CD14-positive monocyte (primary cell): ENCODE results near the gene C1orf146. TPM values are rescaled to one million over a fixed set of nuclear protein-coding genes. Genes with fewer than 3 reads are reported as not detected.

Experiments
- DNase-seq, 3 donors: peaks; one replicate each; pipeline ENCODE4 v3.0.0-alpha.2; 2011 to 2022
- H2AFZ ChIP-seq: 2 replicates; pipeline ENCODE4 v1.6.0; 2012; ENCODE audit warnings: mild to moderate bottlenecking, low read depth, low read length, inconsistent platforms; ENCODE audit not compliant: insufficient read depth, poor library complexity, severe bottlenecking
- H3K27ac ChIP-seq, 2 donors: 1 replicate in 1 of 2; 2 replicates in 1 of 2; pipeline ENCODE4 v1.5.1; 2012 to 2013; ENCODE audit warnings: low read length in 2 of 2, control low read depth in 1 of 2, inconsistent platforms in 1 of 2, low read depth in 1 of 2, mild to moderate bottlenecking in 1 of 2
- H3K27me3 ChIP-seq, 2 donors: one replicate each; pipeline versions ENCODE4 v1.6.0 to v1.6.1; 2011 to 2013; ENCODE audit warnings: low read length in 2 of 2; ENCODE audit not compliant: control insufficient read depth in 2 of 2, insufficient read depth in 2 of 2
- H3K36me3 ChIP-seq, 2 donors: replicated peaks in 1 of 2; 1 replicate in 1 of 2; 2 replicates in 1 of 2; pipeline versions ENCODE4 v1.5.1 to v1.6.1; 2012 to 2013; ENCODE audit warnings: low read length in 2 of 2, control low read depth in 1 of 2, inconsistent platforms in 1 of 2, mild to moderate bottlenecking in 1 of 2; ENCODE audit not compliant: insufficient read depth in 2 of 2, control insufficient read depth in 1 of 2
- H3K4me1 ChIP-seq, 2 donors: 1 replicate in 1 of 2; 2 replicates in 1 of 2; pipeline versions ENCODE4 v1.5.1 to v1.6.1; 2012 to 2013; ENCODE audit warnings: low read length in 2 of 2, control low read depth in 1 of 2, inconsistent platforms in 1 of 2, mild to moderate bottlenecking in 1 of 2, moderate library complexity in 1 of 2; ENCODE audit not compliant: insufficient read depth in 2 of 2, control insufficient read depth in 1 of 2
- H3K4me2 ChIP-seq: replicated peaks from 2 replicates; pipeline ENCODE3; 2012; ENCODE audit warnings: low read length, moderate library complexity, mild to moderate bottlenecking; ENCODE audit not compliant: poor library complexity, severe bottlenecking; ENCODE audit errors: extremely low read depth
- H3K4me3 ChIP-seq, 3 experiments: fragments of 200-600 bp in 1 of 3; sonication (generic) in 1 of 3; replicated peaks in 1 of 3; 1 replicate in 2 of 3; 2 replicates in 1 of 3; pipeline ENCODE4 v1.5.1; 2011 to 2013; ENCODE audit warnings: low read length in 3 of 3, mild to moderate bottlenecking in 3 of 3, control low read depth in 2 of 3, low read depth in 2 of 3, inconsistent platforms in 1 of 3, moderate library complexity in 1 of 3
- H3K79me2 ChIP-seq: 2 replicates; pipeline ENCODE4 v1.6.0; 2012; ENCODE audit warnings: mild to moderate bottlenecking, control low read depth, inconsistent platforms, low read length, moderate library complexity; ENCODE audit not compliant: insufficient read depth
- H3K9ac ChIP-seq: 2 replicates; pipeline ENCODE4 v1.6.0; 2017; ENCODE audit warnings: low read length, mild to moderate bottlenecking; ENCODE audit not compliant: insufficient read depth, poor library complexity, severe bottlenecking
- H3K9me3 ChIP-seq, 2 donors: replicated peaks in 1 of 2; 1 replicate in 1 of 2; 2 replicates in 1 of 2; pipeline versions ENCODE4 v1.5.1 to v1.6.1; 2012 to 2013; ENCODE audit warnings: low read length in 2 of 2, control low read depth in 1 of 2; ENCODE audit not compliant: control insufficient read depth in 1 of 2, insufficient read depth in 1 of 2
- H4K20me1 ChIP-seq: 2 replicates; pipeline ENCODE4 v1.6.0; 2012; ENCODE audit warnings: mild to moderate bottlenecking, low read length, control low read depth, moderate library complexity; ENCODE audit not compliant: insufficient read depth
- H3K27ac Mint-ChIP-seq, 7 donors: one replicate each; pipeline ENCODE4 v1.8.0; 2020; ENCODE audit warnings: mild to moderate bottlenecking in 7 of 7, mixed read lengths in 7 of 7, moderate library complexity in 6 of 7, inconsistent platforms in 2 of 7
- H3K27me3 Mint-ChIP-seq, 3 donors: one replicate each; pipeline ENCODE4 v1.8.0; 2021 to 2022; ENCODE audit warnings: low read depth in 3 of 3, mild to moderate bottlenecking in 3 of 3, mixed read lengths in 3 of 3, moderate library complexity in 3 of 3, inconsistent platforms in 1 of 3
- H3K36me3 Mint-ChIP-seq, 2 donors: one replicate each; pipeline ENCODE4 v1.8.0; 2020; ENCODE audit warnings: mixed read lengths in 2 of 2, inconsistent platforms in 1 of 2, mild to moderate bottlenecking in 1 of 2
- H3K4me1 Mint-ChIP-seq: one replicate; pipeline ENCODE4 v1.8.0; 2020; ENCODE audit warnings: mild to moderate bottlenecking, mixed read lengths
- H3K4me3 Mint-ChIP-seq, 2 donors: one replicate each; pipeline ENCODE4 v1.8.0; 2020; ENCODE audit warnings: mild to moderate bottlenecking in 2 of 2, mixed read lengths in 2 of 2, moderate library complexity in 1 of 2
- H3K9me3 Mint-ChIP-seq, 7 donors: one replicate each; pipeline ENCODE4 v1.8.0; 2020 to 2022; ENCODE audit warnings: mixed read lengths in 7 of 7, mild to moderate bottlenecking in 6 of 7, moderate library complexity in 6 of 7, inconsistent platforms in 2 of 7
- WGBS: methylation state at CpG from one replicate; pipeline ENCODE4 v1.1.5; 2013; ENCODE audit warnings: missing lambda C conversion rate; ENCODE audit not compliant: insufficient coverage; 5-methylcytosine and 5-hydroxymethylcytosine counted together
- intact Hi-C, 2 donors: fragments of 100-400 bp; cut with micrococcal nuclease; formaldehyde crosslinking; loops; one replicate each; pipeline versions ENCODE4 v1.15.0 to v1.15.1; 2023
- polyA plus RNA-seq, 3 donors: library from polyadenylated mRNA; depleted of rRNA in 1 of 3; unstranded in 2 of 3; stranded (reverse) in 1 of 3; fragments of 300-500 nt in 2 of 3; fragments of >200 nt in 1 of 3; fragmentation: Illumina TruSeq in 2 of 3; gene quantifications; 1 replicate in 2 of 3; 2 replicates in 1 of 3; pipeline ENCODE4 v1.2.3, GENCODE V29; 2012 to 2021
- TF ChIP-seq, protein P1 (sequence below): fragments of 200-600 bp; IDR thresholded peaks from one replicate; pipeline ENCODE4 v1.8.0; 2022; ENCODE audit warnings: antibody characterized with exemption, mild to moderate bottlenecking

Gene C1orf146
- polyA plus RNA-seq, 3 donors = not detected

DNA sequence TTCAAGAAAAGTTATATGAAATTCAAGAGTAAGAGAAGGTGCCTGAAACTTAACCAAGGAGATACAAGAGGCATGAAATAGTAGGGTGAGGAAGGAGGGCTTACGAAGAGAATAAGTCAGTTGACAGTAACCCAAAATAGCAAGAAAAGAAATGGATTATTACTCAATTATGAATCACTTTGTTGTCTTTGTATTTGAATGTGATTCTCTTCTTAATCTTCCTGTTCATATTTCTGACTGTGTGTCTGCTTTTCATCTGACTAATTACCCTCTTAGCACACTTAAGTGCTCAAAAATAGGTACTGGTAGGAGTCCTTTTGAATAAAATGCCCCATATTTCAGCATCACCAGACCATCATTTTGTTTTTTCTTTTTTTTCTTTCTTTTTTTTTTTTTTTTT, 41.6 kb downstream of the C1orf146 start:
- H3K4me3 ChIP-seq = no peak overlapping the region
- WGBS = no CpG with 5 or more reads among the region's 1 CpG
- Mint-ChIP-seq H3K4me3 (no peak overlapping the region), H3K27me3 (no peaks in the 10 kb centered on the region), H3K36me3 (peaks cover 77 to 91% of the 10 kb centered on the region in 2 donors), H3K9me3 (peaks cover 11 to 25% (median 16%) of the 10 kb centered on the region in 7 donors), H3K27ac (no peak overlapping the region), H3K4me1 (no peaks in the 10 kb centered on the region)
- H3K27me3 ChIP-seq = no peaks in the 10 kb centered on the region
- intact Hi-C loops = no loop called here
- TF ChIP-seq, protein P1, sequence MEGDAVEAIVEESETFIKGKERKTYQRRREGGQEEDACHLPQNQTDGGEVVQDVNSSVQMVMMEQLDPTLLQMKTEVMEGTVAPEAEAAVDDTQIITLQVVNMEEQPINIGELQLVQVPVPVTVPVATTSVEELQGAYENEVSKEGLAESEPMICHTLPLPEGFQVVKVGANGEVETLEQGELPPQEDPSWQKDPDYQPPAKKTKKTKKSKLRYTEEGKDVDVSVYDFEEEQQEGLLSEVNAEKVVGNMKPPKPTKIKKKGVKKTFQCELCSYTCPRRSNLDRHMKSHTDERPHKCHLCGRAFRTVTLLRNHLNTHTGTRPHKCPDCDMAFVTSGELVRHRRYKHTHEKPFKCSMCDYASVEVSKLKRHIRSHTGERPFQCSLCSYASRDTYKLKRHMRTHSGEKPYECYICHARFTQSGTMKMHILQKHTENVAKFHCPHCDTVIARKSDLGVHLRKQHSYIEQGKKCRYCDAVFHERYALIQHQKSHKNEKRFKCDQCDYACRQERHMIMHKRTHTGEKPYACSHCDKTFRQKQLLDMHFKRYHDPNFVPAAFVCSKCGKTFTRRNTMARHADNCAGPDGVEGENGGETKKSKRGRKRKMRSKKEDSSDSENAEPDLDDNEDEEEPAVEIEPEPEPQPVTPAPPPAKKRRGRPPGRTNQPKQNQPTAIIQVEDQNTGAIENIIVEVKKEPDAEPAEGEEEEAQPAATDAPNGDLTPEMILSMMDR = no peak
- H3K9me3 ChIP-seq = no peaks in the 10 kb centered on the region
- no peak overlapping the region for H3K9ac ChIP-seq
- no peak overlapping the region for H2AFZ ChIP-seq
- no peak overlapping the region for H3K4me2 ChIP-seq
- DNase-seq = no peak
- H3K36me3 ChIP-seq = peaks cover 30 to 70% of the 10 kb centered on the region in 2 donors
- no peak overlapping the region for H3K27ac ChIP-seq
- no peaks in the 10 kb centered on the region for H3K79me2 ChIP-seq
- H4K20me1 ChIP-seq = no peaks in the 10 kb centered on the region
- H3K4me1 ChIP-seq = no peaks in the 10 kb centered on the region

DNA sequence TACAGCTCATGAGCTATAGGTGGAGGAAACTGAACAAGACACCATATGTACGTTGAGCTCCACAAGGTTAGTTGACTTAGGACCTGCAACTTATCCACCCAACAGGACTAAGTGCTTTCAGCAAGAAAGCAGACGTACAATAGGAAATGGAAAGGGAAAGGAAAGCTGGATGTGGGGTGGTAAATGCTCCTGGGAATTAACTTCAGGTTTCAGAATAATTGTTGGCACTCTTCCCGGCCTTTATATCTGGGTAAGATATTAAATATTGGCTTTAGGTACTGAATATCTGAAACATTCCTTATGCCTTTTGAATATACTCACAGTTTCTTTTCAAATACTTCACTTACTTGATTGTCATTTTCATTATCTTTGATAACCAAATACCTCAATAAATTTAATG, 44.8 kb downstream of the C1orf146 start:
- Histone ChIP-seq H3K4me3 (no peak overlapping the region), H4K20me1 (no peaks in the 10 kb centered on the region), H3K27ac (no peak overlapping the region), H3K27me3 (no peaks in the 10 kb centered on the region), H3K36me3 (peaks cover 35 to 80% of the 10 kb centered on the region in 2 donors), H3K79me2 (no peaks in the 10 kb centered on the region), H3K9me3 (no peaks in the 10 kb centered on the region), H3K4me1 (no peaks in the 10 kb centered on the region), H3K4me2 (no peak overlapping the region), H2AFZ (no peak overlapping the region), H3K9ac (no peak overlapping the region)
- no peak for DNase-seq
- H3K4me1 Mint-ChIP-seq = no peaks in the 10 kb centered on the region
- peaks cover 63 to 76% of the 10 kb centered on the region in 2 donors for H3K36me3 Mint-ChIP-seq
- intact Hi-C loops = no loop called here
- TF ChIP-seq, protein P1 = no peak
- no peak overlapping the region for H3K4me3 Mint-ChIP-seq
- H3K27me3 Mint-ChIP-seq = no peaks in the 10 kb centered on the region
- WGBS = no CpG with 5 or more reads among the region's 3 CpGs
- no peak overlapping the region for H3K27ac Mint-ChIP-seq
- peaks cover 0 to 6% (median 2%) of the 10 kb centered on the region in 7 donors for H3K9me3 Mint-ChIP-seq
